Neural progenitor cell (in vitro differentiated cells): ENCODE data around the gene ICAM3. TPM values are rescaled to one million over a fixed set of nuclear protein-coding genes. Genes with fewer than 3 reads are reported as not detected.

Source experiments
- DNase-seq: peaks from one replicate; pipeline ENCODE4 v3.0.0-alpha.2; 2016; ENCODE audit warnings: low spot score
- H2AFZ ChIP-seq: fragments of 200-600 bp; sonication (generic); replicated peaks from 2 replicates; pipeline ENCODE4 v1.6.1; 2016; ENCODE audit warnings: antibody characterized with exemption
- H3F3A ChIP-seq: fragments of 200-600 bp; sonication (generic); 2 replicates; pipeline ENCODE4 v1.6.1; 2016; ENCODE audit warnings: antibody characterized with exemption, low read depth
- H3K27ac ChIP-seq: fragments of 200-600 bp; sonication (generic); 2 replicates; pipeline ENCODE4 v1.5.1; 2016; ENCODE audit warnings: mild to moderate bottlenecking
- H3K27me3 ChIP-seq: fragments of 200-600 bp; sonication (generic); 2 replicates; pipeline ENCODE4 v1.6.1; 2016; ENCODE audit warnings: mild to moderate bottlenecking, moderate library complexity
- H3K36me3 ChIP-seq: fragments of 200-600 bp; sonication (generic); 2 replicates; pipeline ENCODE4 v1.5.1; 2016
- H3K4me1 ChIP-seq: fragments of 200-600 bp; sonication (generic); 2 replicates; pipeline ENCODE4 v1.6.1; 2016; ENCODE audit warnings: mixed run types
- H3K4me2 ChIP-seq: fragments of 200-600 bp; sonication (generic); 2 replicates; pipeline ENCODE4 v1.6.1; 2016
- H3K4me3 ChIP-seq: fragments of 200-600 bp; sonication (generic); 2 replicates; pipeline ENCODE4 v1.5.1; 2016
- H3K79me2 ChIP-seq: fragments of 200-600 bp; sonication (generic); 2 replicates; pipeline ENCODE4 v1.6.1; 2016; ENCODE audit warnings: low read depth
- H3K9ac ChIP-seq: fragments of 200-600 bp; sonication (generic); 2 replicates; pipeline ENCODE4 v1.6.1; 2016
- H3K9me3 ChIP-seq: fragments of 200-600 bp; sonication (generic); 2 replicates; pipeline ENCODE4 v1.5.1; 2016; ENCODE audit warnings: low read depth
- H4K20me1 ChIP-seq: fragments of 200-600 bp; sonication (generic); 2 replicates; pipeline ENCODE4 v1.6.1; 2016; ENCODE audit warnings: low read depth
- H3K27ac Mint-ChIP-seq: 3 replicates; pipeline ENCODE4 v1.8.0; 2021; ENCODE audit warnings: mixed read lengths
- H3K27me3 Mint-ChIP-seq: 2 replicates; pipeline ENCODE4 v1.8.0; 2022; ENCODE audit warnings: low read depth, mild to moderate bottlenecking, inconsistent platforms, moderate library complexity, mixed read lengths; ENCODE audit not compliant: insufficient read depth
- H3K36me3 Mint-ChIP-seq: 3 replicates; pipeline ENCODE4 v1.8.0; 2021; ENCODE audit warnings: mixed read lengths
- H3K4me1 Mint-ChIP-seq: 3 replicates; pipeline ENCODE4 v1.8.0; 2021; ENCODE audit warnings: mixed read lengths
- H3K4me3 Mint-ChIP-seq: 3 replicates; pipeline ENCODE4 v1.8.0; 2021; ENCODE audit warnings: mild to moderate bottlenecking, moderate library complexity, mixed read lengths
- H3K9me3 Mint-ChIP-seq: 3 replicates; pipeline ENCODE4 v1.8.0; 2020; ENCODE audit warnings: mixed read lengths
- CTCF ChIP-seq: fragments of 200-600 bp; sonication (generic); IDR thresholded peaks from 2 replicates; pipeline ENCODE4 v1.5.1; 2017; ENCODE audit warnings: antibody characterized with exemption, mild to moderate bottlenecking
- EZH2 ChIP-seq: fragments of 200-600 bp; sonication (generic); IDR thresholded peaks from 2 replicates; pipeline ENCODE4 v1.6.1; 2017; ENCODE audit warnings: antibody characterized with exemption, mild to moderate bottlenecking, moderate library complexity
- EZH2phosphoT487 ChIP-seq: fragments of 200-600 bp; sonication (generic); IDR thresholded peaks from 2 replicates; pipeline ENCODE4 v1.6.1; 2017; ENCODE audit warnings: antibody characterized with exemption
- total RNA-seq: library from RNA; depleted of rRNA; stranded (reverse); fragments of >200 nt; gene quantifications from 2 replicates; pipeline ENCODE4 v1.2.3, GENCODE V29; 2015; ENCODE audit warnings: low replicate concordance

Gene ICAM3
- total RNA-seq, 1 donor from 2014 or later: 1.3 TPM

DNA sequence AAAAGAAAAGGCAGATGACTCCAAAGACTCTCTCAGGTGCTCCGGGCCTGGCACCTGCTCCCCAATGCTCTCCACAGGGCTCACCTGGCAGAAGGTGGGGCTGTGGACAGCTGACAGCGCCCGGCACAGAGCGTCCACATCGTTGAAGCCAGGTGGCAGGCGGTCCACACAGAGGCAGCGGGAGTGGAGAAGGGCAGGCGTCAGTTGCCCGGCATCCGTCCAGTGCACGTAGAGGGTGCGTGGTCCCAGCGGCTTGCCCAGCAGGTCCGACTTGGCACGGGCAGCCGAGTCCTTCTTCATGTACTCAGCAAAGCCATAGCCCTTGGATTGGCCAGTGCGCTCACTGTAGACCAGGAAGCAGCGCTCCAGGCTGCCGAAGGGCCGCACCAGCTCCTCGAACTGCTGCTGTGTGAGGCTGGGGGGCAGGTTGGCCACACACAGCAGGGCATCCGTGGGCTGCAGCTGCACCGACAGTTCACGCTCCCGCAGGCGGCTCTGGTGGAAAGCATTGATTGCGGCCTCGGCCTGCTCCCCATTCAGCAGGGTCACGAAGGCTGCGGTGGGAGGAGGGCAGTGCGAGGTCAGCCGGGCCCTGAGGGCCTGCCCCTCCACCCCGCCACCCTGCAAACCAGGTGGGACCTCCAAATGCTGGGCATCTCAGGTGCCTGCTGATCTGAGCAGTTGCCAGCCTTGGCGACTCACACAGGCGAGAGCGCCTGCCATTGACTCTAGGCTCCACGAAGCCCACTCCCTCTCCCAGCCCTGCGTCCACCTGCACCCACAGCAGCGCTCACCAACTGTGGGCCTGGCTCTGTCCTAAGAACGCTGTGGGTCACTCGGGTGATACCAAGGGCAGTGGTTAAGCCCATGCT lies 10.6 kb downstream of the ICAM3 start:
- Histone ChIP-seq H3K4me2 (no peak overlapping the region), H4K20me1 (peaks cover 63% of the 10 kb centered on the region), H3K27ac (no peak overlapping the region), H3K4me1 (peaks cover 9% of the 10 kb centered on the region), H3K27me3 (no peaks in the 10 kb centered on the region), H3K4me3 (no peak overlapping the region), H3F3A (peaks cover 2% of the 10 kb centered on the region), H3K79me2 (peaks cover 41% of the 10 kb centered on the region), H2AFZ (no peak overlapping the region), H3K36me3 (peaks cover 9% of the 10 kb centered on the region), H3K9me3 (no peaks in the 10 kb centered on the region), H3K9ac (no peak overlapping the region)
- DNase-seq: no peak
- Mint-ChIP-seq H3K4me3 (no peak overlapping the region), H3K9me3 (no peaks in the 10 kb centered on the region), H3K27ac (no peak overlapping the region), H3K4me1 (peaks cover 12% of the 10 kb centered on the region), H3K36me3 (peaks cover 4% of the 10 kb centered on the region), H3K27me3 (peaks cover 6% of the 10 kb centered on the region)
- no peak for TF ChIP-seq EZH2phosphoT487

DNA sequence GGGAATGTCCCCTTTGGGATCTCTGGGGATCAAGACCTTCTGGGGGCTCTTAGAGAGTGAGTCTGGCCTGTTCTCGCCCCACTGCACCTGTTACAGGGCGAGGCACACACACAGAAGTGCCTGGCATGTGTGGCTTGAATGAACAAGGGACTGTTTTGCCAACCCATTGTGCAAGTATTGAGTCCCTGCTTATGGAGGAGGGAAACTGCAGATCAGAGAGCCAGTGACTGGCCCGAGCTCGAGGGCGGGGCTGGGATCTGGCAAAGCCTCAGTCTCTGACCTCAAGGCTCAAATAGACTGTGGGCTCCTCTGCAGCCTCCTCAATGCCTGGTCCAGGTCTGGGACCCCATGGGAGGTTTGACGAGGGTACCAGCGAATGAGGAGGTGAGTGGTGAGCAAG lies 11.6 kb downstream of the ICAM3 start:
- H3F3A ChIP-seq: no peaks in the 10 kb centered on the region
- H3K27ac ChIP-seq: no peak overlapping the region
- no peaks in the 10 kb centered on the region for H3K27me3 ChIP-seq
- H3K36me3 Mint-ChIP-seq: peaks cover 4% of the 10 kb centered on the region
- no peak for DNase-seq
- peaks cover 9% of the 10 kb centered on the region for H3K36me3 ChIP-seq
- no peak overlapping the region for H3K27ac Mint-ChIP-seq
- H3K9me3 ChIP-seq: no peaks in the 10 kb centered on the region
- no peak overlapping the region for H3K9ac ChIP-seq
- peaks cover 9% of the 10 kb centered on the region for H3K4me1 ChIP-seq
- peaks cover 38% of the 10 kb centered on the region for H3K79me2 ChIP-seq
- TF ChIP-seq CTCF: no peak
- TF ChIP-seq EZH2phosphoT487: no peak
- TF ChIP-seq EZH2: no peak
- no peak overlapping the region for H2AFZ ChIP-seq
- no peak overlapping the region for H3K4me2 ChIP-seq
- H3K4me3 Mint-ChIP-seq: no peak overlapping the region
- H3K4me1 Mint-ChIP-seq: peaks cover 8% of the 10 kb centered on the region
- H3K27me3 Mint-ChIP-seq: peaks cover 5% of the 10 kb centered on the region
- H3K9me3 Mint-ChIP-seq: no peaks in the 10 kb centered on the region
- H4K20me1 ChIP-seq: peaks cover 61% of the 10 kb centered on the region
- H3K4me3 ChIP-seq: no peak overlapping the region

DNA sequence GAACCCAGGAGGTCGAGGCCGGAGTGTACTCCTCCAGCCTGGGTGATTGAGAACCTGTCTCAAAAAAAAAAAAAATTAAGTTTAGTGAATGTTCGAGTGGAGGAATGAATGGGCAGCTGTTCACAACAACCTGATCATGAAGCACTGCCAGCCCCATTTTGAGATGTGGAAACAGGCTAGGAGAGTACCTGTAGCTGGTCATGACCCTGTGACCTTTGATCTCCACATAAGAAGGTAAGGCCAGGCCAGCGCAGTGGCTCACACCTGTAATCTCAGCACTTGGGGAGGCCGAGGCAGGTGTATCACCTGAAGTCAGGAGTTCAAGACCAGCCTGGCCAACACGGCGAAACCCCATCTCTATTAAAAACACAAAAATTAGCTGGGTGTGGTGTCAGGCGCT lies 13.7 kb downstream of the ICAM3 start:
- H3K4me1 Mint-ChIP-seq: no peaks in the 10 kb centered on the region
- TF ChIP-seq EZH2: no peak
- H3K4me3 Mint-ChIP-seq: no peak overlapping the region
- Histone ChIP-seq H3K9ac (no peak overlapping the region), H3K27ac (no peak overlapping the region), H3K4me3 (no peak overlapping the region), H4K20me1 (peaks cover 43% of the 10 kb centered on the region), H3K4me1 (no peaks in the 10 kb centered on the region), H3K4me2 (no peak overlapping the region), H2AFZ (no peak overlapping the region), H3K9me3 (no peaks in the 10 kb centered on the region), H3F3A (no peaks in the 10 kb centered on the region), H3K27me3 (no peaks in the 10 kb centered on the region), H3K36me3 (peaks cover 9% of the 10 kb centered on the region), H3K79me2 (peaks cover 18% of the 10 kb centered on the region)
- no peak for DNase-seq
- H3K36me3 Mint-ChIP-seq: peaks cover 9% of the 10 kb centered on the region
- H3K27me3 Mint-ChIP-seq: no peaks in the 10 kb centered on the region
- no peak overlapping the region for H3K27ac Mint-ChIP-seq
- no peaks in the 10 kb centered on the region for H3K9me3 Mint-ChIP-seq

- no peak overlapping the region for H3K4me2 ChIP-seq
- no peak overlapping the region for H3K4me3 ChIP-seq
- no peak overlapping the region for H3K9ac ChIP-seq
- Mint-ChIP-seq H3K4me1 (no peaks in the 10 kb centered on the region), H3K27ac (peak overlapping the region; percentile 20), H3K9me3 (no peaks in the 10 kb centered on the region), H3K4me3 (no peak overlapping the region), H3K27me3 (peaks cover 2% of the 10 kb centered on the region), H3K36me3 (peaks cover 8% of the 10 kb centered on the region)
- H3K79me2 ChIP-seq: no peaks in the 10 kb centered on the region
- no peaks in the 10 kb centered on the region for H3K27me3 ChIP-seq
- no peak overlapping the region for H3K27ac ChIP-seq
- no peaks in the 10 kb centered on the region for H3K9me3 ChIP-seq
- no peak overlapping the region for H2AFZ ChIP-seq
- DNase-seq: no peak
- peaks cover 14% of the 10 kb centered on the region for H4K20me1 ChIP-seq
- peaks cover 9% of the 10 kb centered on the region for H3K36me3 ChIP-seq
- no peaks in the 10 kb centered on the region for H3K4me1 ChIP-seq
- peaks cover 17% of the 10 kb centered on the region for H3F3A ChIP-seq
- TF ChIP-seq CTCF: no peak
- no peak for TF ChIP-seq EZH2phosphoT487
- no peak for TF ChIP-seq EZH2
These were observed 17.3 kb downstream of the ICAM3 start for GRCh38 chr19:10321874-10322835.
